ENCODE results near the gene LHFPL4. TPM values are rescaled to one million over a fixed set of nuclear protein-coding genes. Genes with fewer than 3 reads are reported as not detected.

Gene LHFPL4
- total and polyA plus RNA-seq, 2 of the 13 experiments (the other 11 are each of a cell fraction or from before 2014, with no cell fraction given): 0.02 to 0.03 TPM

- Histone ChIP-seq H3K27me3 (ENCODE audit: control insufficient read depth in 1 of 2, insufficient read depth in 2 of 2, low read length in 2 of 2) (peaks cover 0 to 12% of the 10 kb centered on the region in 2 experiments; a peak in 1 of 5 replicates), H3K9ac (ENCODE audit: insufficient read depth, low read depth, low read length) (no peak overlapping the region), H3K4me1 (ENCODE audit: insufficient read depth, low read length) (no peaks in the 10 kb centered on the region), H3K27ac (ENCODE audit: extremely low read length, insufficient read depth, low read length) (no peak overlapping the region), H3K79me2 (ENCODE audit: insufficient read depth, low read length) (no peaks in the 10 kb centered on the region), H3K9me3 (ENCODE audit: low read length) (peaks cover 7% of the 10 kb centered on the region), H4K20me1 (ENCODE audit: insufficient read depth, low read length) (no peaks in the 10 kb centered on the region), H2AFZ (ENCODE audit: low read length) (no peak overlapping the region), H3K36me3 (replicated peaks in 1 of 2; ENCODE audit: control insufficient read depth in 1 of 2, insufficient read depth in 2 of 2, low read length in 2 of 2) (no peaks in the 10 kb centered on the region), H3K4me2 (ENCODE audit: low read depth, low read length) (no peak overlapping the region), H3K4me3 (replicated peaks in 1 of 3; ENCODE audit: insufficient read depth in 1 of 3, low read depth in 2 of 3, low read length in 3 of 3) (no peak overlapping the region)
- DNase-seq (ENCODE audit: low spot score) (no peak), FAIRE-seq (no peak), ATAC-seq (no peak)
- BruUV-seq (replicated peaks): no TSS peak
- intact Hi-C loops (cut with micrococcal nuclease; ENCODE audit: unreplicated experiment) (no loop called here), in situ Hi-C loops (cut with HindIII; ENCODE audit: extremely low pct_ligation_motif_present, low pct_unique_long_range_greater_than_20kb) (no loop called here)
- CTCF ChIA-PET (ENCODE audit: low intra/inter-chr PET ratio, low total read pairs): no interaction called here
- POLR2A ChIA-PET: no interaction called here
- WGBS (ENCODE audit: low lambda C conversion rate): 36% methylated on average over 7 of the region's 7 CpGs
- TF ChIP-seq SETDB1 (CRISPR knock-in tag; IDR thresholded peaks at IDR 0.05; ENCODE audit: borderline replicate concordance) (no peak), ZNF577 (CRISPR knock-in tag; IDR thresholded peaks at IDR 0.05; ENCODE audit: borderline replicate concordance, low read depth) (no peak), NFE2 (CRISPR knock-in tag; IDR thresholded peaks at IDR 0.05) (no peak), ZSCAN5A (CRISPR knock-in tag; IDR thresholded peaks at IDR 0.05; ENCODE audit: borderline replicate concordance) (no peak), ZNF605 (CRISPR knock-in tag; IDR thresholded peaks at IDR 0.05) (no peak), ZNF414 (CRISPR knock-in tag; IDR thresholded peaks at IDR 0.05) (no peak), RNF2 (conservative IDR thresholded peaks at IDR 0.05; ENCODE audit: low read depth) (no peak)
- TF ChIP-seq, protein P1, sequence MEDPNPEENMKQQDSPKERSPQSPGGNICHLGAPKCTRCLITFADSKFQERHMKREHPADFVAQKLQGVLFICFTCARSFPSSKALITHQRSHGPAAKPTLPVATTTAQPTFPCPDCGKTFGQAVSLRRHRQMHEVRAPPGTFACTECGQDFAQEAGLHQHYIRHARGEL (CRISPR knock-in tag; IDR thresholded peaks at IDR 0.05): no peak
- TF ChIP-seq, protein P2, sequence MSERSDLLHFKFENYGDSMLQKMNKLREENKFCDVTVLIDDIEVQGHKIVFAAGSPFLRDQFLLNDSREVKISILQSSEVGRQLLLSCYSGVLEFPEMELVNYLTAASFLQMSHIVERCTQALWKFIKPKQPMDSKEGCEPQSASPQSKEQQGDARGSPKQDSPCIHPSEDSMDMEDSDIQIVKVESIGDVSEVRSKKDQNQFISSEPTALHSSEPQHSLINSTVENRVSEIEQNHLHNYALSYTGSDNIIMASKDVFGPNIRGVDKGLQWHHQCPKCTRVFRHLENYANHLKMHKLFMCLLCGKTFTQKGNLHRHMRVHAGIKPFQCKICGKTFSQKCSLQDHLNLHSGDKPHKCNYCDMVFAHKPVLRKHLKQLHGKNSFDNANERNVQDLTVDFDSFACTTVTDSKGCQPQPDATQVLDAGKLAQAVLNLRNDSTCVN (CRISPR knock-in tag; IDR thresholded peaks at IDR 0.05; ENCODE audit: borderline replicate concordance): no peak
- TF ChIP-seq, protein P3, sequence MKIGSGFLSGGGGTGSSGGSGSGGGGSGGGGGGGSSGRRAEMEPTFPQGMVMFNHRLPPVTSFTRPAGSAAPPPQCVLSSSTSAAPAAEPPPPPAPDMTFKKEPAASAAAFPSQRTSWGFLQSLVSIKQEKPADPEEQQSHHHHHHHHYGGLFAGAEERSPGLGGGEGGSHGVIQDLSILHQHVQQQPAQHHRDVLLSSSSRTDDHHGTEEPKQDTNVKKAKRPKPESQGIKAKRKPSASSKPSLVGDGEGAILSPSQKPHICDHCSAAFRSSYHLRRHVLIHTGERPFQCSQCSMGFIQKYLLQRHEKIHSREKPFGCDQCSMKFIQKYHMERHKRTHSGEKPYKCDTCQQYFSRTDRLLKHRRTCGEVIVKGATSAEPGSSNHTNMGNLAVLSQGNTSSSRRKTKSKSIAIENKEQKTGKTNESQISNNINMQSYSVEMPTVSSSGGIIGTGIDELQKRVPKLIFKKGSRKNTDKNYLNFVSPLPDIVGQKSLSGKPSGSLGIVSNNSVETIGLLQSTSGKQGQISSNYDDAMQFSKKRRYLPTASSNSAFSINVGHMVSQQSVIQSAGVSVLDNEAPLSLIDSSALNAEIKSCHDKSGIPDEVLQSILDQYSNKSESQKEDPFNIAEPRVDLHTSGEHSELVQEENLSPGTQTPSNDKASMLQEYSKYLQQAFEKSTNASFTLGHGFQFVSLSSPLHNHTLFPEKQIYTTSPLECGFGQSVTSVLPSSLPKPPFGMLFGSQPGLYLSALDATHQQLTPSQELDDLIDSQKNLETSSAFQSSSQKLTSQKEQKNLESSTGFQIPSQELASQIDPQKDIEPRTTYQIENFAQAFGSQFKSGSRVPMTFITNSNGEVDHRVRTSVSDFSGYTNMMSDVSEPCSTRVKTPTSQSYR (CRISPR knock-in tag; IDR thresholded peaks at IDR 0.05; ENCODE audit: borderline replicate concordance): no peak
- TF ChIP-seq, protein P4, sequence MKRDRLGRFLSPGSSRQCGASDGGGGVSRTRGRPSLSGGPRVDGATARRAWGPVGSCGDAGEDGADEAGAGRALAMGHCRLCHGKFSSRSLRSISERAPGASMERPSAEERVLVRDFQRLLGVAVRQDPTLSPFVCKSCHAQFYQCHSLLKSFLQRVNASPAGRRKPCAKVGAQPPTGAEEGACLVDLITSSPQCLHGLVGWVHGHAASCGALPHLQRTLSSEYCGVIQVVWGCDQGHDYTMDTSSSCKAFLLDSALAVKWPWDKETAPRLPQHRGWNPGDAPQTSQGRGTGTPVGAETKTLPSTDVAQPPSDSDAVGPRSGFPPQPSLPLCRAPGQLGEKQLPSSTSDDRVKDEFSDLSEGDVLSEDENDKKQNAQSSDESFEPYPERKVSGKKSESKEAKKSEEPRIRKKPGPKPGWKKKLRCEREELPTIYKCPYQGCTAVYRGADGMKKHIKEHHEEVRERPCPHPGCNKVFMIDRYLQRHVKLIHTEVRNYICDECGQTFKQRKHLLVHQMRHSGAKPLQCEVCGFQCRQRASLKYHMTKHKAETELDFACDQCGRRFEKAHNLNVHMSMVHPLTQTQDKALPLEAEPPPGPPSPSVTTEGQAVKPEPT (CRISPR knock-in tag; IDR thresholded peaks at IDR 0.05; ENCODE audit: low read depth): no peak
- TF ChIP-seq, protein P5, sequence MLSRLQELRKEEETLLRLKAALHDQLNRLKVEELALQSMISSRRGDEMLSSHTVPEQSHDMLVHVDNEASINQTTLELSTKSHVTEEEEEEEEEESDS (CRISPR knock-in tag; IDR thresholded peaks at IDR 0.05; ENCODE audit: borderline replicate concordance): no peak
These were observed 45.3 kb upstream of the LHFPL4 start for GRCh38 chr3:9598783-9599387.

All from HepG2 (cell line).